GM18909 (cell line): ENCODE data around the gene F9.
"Not testable (repeated sequence)": the region's sequence is repeated elsewhere in the genome, so short reads cannot be mapped to it uniquely, and the experiment has no call there.

ENCODE experiments used
- ATAC-seq: cut with Tn5 transposase; IDR thresholded peaks from one replicate; pipeline ENCODE4 v1.9.1; 2021; ENCODE audit warnings: mild to moderate bottlenecking; ENCODE audit not compliant: unreplicated experiment, poor library complexity

The F9 gene

DNA sequence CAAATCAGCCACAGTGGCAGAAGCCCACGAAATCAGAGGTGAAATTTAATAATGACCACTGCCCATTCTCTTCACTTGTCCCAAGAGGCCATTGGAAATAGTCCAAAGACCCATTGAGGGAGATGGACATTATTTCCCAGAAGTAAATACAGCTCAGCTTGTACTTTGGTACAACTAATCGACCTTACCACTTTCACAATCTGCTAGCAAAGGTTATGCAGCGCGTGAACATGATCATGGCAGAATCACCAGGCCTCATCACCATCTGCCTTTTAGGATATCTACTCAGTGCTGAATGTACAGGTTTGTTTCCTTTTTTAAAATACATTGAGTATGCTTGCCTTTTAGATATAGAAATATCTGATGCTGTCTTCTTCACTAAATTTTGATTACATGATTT is at the start of gene F9:
F9 (plus strand) TSS at position 190 of the 400 bp plus-strand sequence; CDS start at position 216, 26 bp downstream.
- ATAC-seq, result no peak

DNA sequence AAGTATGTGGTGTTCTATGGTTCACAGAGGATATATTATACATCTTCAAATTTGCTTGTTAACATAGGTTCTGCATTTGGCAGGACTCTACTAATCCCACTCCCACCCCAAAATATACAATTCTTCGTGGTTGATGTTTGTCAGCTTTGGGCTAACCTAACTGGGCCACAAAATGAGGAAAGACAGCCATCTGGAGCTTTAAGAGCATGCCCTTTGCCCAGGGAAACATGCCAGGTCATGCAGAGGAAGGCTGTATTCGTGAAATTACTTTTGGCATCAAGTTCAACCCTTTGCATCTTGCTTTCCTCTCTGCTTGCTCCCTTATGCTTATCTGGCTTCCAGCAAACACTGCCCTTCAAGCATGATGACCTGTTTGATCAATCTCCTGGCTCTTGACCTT is 46.8 kb upstream of the F9 start:
- no peak for ATAC-seq

DNA sequence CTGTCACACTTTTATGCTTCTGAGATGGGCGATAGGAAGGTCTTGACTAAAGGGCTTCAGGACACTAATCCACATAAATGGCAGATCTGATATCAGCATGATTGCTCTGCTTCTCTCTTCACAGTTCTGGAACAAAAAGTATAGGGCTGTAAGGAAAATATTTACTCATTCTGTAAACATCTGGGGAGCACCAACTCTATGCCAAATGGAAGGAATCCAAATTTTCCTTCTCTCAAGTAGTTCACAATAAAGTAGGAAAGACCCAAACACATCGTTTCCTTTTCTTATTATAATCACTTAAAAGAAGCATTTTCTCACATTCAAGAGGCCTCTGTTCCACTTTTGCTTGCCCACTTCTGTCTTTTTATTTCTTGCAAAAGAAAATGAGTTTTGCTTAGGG is 45.9 kb upstream of the F9 start:
- ATAC-seq, result no peak

DNA sequence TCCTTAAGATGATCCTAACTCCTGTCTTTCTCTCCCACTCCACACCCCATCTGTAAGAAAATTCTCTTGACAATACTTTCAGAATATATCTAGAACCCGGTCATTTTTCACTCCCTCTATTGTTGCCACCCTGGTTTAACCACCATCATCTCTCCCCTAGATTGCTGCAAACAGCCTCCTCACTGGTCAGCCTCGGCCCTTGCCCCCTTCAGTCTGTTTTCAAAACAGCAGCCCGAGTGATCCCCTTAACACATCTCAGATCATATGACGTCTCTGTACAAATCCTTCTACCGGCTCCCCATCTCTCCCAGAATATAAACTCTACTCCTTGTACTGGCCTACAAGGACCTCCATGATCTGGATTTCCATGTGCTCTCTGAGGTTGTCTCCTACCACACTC is 35.2 kb upstream of the F9 start:
- no peak for ATAC-seq

DNA sequence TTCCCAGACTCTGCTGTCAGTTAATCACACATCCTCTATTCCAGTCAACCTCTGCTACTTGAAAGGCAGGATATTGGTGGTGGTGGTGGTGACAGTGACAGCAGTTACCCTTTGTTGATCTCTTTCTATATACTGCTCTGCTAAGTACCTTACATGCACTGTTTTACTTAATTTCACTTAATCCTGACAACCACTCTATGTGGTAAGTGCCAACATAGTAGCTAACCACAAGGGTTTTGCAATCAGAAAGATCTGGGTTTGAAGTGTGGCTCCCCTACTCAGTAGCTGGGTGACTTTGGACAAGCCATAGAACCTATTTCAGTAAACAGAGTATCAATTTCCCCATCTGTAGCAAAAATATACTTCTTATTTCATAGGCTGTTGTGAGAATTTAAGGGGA is 24.2 kb upstream of the F9 start:
- no peak for ATAC-seq

DNA sequence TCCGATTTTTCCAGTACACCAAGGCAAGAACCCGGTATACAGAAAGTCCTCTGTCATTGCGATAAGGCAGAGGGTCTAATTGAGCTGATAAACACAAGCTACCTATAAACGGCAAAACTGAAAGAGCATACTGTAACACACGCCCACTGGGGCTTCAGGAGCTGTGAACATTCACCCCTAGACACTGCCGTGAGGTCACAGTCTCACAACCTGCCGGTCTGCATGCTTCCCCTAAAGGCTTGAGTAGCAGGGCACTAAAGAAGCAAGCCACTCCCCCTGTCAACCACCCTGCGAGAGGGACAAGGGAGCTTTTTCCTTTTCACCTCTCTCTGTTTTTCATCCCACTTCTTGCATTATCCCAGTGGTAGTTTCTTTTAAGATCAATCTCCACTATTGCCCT is 22.4 kb upstream of the F9 start:
- no peak for ATAC-seq

DNA sequence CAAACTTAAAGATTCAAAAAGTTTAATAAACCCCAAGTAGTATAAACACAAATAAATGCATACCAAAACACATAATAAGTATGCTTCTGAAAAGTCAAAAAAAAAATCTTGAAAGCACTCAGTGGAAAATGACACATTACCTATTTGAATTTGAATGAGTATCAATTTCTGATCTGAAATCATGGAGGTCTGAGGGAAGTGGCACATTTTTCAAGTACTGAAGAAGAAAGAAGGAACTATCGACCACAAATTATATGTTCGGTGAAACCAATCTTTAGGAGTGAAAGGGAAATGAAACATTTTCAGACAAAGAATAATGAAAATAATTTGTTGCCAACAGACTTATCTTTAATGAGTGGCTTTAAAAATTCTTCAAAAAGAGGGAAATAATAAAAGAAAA is 12.1 kb upstream of the F9 start:
- ATAC-seq, result no peak

DNA sequence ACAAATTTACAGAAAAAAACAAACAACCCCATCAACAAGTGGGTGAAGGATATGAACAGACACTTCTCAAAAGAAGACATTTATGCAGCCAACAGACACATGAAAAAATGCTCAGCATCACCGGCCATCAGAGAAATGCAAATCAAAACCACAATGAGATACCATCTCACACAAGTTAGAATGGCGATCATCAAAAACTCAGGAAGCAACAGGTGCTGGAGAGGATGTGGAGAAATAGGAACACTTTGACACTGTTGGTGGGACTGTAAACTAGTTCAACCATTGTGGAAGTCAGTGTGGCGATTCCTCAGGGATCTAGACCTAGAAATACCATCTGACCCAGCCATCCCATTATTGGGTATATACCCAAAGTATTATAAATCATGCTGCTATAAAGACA is 1.7 kb upstream of the F9 start:
- ATAC-seq, result not testable (repeated sequence)

DNA sequence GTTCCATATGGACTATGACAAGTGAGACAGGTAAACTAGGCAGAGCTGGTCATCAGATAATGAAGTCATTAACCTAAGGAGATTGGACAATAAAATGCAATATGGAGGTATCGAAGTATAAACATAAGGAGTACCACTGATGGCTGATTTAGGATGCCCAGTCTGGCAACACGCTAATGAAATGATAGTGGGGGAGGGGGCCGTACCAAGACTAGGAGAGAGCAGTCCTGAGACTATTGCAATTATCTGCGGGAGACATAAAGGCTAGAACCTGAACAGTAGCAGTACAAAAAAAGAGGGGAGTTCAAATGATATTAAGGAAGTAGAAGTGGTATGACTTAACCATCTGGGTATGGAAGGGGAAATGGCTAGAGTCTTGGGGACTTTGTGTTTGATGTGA is 2.3 kb downstream of the F9 start:
- ATAC-seq, result no peak

DNA sequence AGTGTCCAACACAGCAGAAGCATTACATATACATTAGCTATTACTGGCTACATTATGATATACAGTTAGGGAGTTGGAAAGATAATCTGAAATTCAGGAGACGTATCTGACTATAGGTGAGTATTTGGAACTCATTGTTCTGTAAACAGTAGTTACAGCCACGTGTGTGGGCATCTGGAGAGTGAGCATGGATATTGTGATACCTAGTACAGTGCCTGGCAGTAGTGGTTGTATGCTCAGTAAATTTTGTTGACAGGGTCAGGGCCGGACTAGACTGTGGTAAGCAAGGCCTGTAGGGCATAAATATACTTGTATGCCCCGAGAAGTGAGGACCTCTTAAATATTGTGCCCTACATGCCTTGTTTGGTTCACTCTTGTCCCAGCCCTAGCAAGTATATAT is 2.9 kb downstream of the F9 start:
- ATAC-seq, result no peak

DNA sequence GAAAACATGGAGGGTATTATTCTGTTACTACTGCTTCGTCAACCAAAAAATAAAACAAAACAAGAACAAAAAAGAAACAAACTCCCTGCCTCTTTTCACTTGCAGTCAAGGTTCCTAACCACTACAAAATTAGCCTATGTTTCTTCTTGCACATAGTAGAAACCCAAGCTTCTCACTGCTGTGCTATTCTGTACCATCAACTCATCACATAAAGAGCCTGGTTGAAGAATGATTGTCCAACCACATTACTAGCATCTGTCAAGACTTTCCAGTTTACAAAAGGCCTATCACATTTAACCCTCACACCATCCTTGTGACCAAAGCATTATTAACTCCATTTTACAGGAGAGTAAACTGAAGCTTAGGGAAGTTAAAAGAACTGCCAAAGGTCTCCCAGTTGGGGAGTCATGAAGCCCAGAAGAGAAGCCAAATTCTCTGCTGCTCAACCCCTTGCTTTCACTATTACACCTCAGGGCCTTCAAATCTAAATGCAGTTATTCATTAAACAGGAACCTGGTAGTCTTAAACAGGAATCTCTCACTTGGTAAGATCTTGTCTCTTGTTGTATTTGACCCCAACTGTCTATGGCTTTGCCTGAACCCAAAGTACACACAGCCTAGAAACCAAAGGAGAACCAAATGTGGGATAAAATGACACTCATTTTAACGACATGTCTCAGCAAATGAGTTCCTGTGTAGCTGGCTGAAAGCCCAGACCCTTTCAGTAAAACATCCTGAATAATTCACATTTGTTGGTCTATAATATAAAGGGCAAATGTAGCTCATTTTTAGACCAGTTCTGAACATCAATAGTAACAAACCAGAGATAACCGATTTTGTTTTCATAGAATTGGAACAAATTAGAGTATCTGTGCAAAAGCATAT is 8.6 kb downstream of the F9 start:
- peak; percentile 84 for ATAC-seq

DNA sequence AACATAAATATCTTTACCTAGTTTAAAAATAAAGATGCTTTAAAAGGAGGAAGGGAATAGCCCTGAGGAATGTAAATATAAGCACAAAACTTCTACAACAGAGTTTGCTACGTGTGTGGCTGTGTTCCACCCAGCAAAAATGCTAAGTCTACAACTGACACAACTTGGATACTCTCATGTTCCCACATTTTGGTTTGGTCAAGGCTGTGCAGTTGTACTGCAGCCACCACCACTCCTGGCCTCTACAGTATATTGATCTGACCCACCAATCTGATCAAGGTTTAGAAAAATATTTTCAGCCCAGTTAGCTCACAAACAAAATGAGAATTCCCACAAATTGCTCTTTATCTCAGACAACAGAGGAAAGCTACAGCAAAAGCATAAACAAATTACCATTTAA is 12.1 kb downstream of the F9 start:
- ATAC-seq, result no peak

DNA sequence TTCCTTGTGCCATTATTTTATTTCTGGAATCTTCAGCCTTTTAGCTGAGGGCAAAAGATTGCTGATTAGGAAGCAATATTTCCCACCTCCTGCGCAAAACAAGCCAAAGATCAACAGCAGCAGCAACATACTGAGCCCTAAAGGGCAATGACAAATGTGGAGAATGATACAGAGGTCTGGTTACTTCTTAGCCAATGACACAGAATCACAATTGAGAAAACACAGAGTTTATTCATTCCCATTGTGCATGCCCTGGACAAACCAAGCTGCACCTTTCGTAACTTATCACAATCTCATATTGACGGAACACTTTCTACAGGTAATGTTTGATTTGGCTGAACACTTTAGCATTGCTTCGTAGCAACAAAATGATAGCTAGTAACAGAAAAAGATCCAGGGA is 13.4 kb downstream of the F9 start:
- ATAC-seq, result no peak

DNA sequence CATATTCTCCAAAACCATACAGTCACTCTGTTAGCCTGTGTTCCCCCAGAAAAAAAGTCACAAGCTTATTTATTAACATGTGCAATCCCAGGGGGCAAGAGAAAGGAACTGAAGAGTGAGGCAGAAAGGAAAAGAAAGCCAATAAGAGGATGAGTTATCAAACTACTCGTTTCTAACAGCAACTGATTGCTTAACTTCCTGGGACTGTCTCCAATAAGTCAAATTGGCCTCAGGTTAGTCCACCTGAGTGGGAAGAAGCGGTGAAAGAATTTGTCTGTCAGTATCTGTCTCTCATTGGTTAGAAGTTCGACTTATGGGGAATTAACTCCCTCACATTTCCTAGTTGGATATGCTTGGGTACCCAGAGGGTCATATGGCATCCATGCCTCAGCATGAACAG is 14.1 kb downstream of the F9 start:
- ATAC-seq, result no peak

DNA sequence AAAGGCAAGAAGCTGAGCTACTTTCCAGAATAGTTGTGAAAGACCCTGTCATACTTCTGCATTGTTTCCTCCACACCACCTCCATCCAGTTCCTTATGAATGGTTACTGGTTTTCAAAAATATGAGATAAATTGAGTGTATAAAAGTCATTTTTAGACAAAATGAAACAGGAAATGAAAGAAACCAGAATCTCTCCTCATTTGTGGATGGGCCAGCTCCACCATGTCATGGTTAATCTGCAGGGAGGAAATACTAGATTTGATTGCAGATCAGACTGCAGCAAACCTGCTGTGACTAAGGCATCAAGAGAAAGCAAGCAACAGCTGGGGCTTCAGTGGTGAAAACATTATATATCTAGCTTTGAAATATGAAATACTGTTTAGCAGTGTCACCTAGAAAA is 23.8 kb downstream of the F9 start:
- peak; percentile 30 for ATAC-seq

DNA sequence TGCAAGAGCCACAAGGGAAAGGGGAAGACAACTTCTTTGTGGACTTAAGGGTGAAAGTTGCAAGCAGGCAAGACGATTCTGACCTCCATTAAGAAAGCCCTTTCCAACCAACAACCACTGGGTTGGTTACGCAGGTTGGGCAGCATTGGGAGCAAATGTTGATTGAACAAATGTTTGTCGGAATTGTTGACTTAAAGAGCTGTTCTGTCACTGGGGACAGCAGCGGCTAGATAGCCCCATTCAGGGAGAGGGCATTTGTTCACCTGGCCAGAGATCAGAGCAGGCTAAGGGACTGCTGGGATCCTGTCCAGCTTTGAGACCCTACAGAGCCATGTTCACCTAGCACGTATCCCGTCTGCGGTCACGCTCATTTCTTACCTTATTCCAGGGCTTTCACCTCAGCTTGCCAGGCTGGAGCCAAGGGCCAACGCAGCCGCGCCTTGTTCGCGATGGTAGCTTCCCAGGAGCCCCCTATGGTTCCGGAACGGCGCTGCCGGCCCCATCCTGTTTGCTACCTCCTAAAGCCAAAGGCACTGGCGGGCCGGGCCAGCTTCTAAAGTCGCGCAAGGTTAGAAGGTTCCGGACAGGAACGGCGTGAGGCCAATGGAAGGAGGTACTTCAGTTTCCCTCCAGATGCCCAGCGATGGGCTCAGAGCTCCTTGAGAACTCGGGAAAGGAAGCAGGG is 24.6 kb downstream of the F9 start:
- ATAC-seq, result no peak

DNA sequence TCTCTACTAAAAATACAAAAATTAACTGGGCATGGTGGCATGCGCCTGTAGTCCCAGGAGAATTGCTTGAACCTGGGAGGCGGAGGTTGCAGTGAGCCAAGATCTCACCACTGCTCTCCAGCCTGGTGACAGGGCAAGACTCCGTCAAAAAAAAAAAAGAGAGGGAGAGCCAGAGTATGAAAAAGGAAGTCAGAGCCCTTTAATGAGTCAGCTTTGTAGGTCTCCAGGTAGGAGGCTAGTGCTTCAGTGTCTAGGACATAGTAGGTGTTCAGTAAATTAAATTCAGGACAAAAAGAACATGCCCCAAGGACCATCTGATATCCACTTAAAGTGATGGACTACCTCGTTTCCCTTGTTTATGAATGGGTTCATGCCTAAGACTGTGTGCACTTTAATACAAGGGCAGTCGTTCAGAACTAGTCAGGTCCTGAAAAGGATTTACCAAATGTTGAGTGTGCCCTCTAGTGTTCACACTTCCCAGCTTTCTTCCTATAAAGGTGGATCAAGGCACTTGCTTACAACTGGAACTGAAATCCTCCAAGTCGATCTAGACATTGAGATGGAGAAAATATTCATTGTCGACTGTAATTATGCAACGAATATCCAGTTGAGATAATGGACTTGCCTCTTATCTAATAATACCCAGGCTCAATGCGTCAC is 29.0 kb downstream of the F9 start:
- peak; percentile 85 for ATAC-seq

DNA sequence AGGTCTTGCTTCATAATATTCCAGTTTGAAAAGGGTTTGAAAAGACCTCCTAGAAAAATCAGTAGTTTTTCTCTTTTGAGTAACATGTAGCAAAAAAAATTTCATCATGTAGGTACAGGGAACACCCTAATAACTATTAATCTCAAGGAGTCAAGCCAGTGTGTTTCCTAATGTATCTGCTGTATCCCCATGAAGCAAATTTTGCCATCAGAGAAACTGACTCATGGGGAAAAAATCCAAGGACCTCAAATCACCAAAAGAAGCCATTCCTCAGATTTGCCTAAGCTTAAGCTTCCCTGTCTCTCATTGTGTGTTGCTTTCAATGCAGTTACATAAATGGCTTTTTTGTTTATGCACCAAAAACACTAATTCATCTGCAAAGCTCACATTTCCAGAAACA is 29.7 kb downstream of the F9 start:
- no peak for ATAC-seq

DNA sequence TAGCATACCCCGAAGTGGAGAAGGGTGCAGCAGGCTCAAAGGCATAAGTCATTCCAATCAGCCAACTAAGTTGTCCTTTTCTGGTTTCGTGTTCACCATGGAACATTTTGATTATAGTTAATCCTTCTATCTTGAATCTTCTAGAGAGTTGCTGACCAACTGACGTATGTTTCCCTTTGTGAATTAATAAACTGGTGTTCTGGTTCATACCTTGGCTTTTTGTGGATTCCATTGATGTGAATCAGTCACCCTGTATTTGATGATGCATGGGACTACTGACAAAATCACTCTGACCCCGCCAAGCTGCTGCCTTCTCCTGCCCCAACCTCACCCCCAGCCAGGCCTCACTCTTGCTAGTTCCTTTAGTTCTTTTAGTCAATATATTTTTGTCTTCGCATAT is 32.7 kb downstream of the F9 start:
- no peak for ATAC-seq

DNA sequence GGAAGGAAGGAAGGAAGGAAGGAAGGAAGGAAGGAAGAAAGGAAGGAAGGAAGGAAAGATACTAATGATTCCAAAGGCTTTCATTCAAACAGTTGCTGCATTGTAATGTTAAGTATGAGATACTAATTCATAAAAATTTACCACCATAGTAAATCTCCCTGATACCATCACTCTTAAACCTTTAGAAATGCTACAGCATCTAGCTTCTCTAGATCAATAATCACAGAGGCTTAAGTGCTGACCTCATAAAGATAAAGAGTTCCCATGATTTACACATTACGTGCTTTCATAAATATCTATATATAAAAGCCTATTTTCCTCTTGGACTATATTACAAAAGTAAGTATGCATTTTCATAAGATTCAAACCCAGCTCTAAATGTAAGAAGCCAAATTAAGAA is 36.4 kb downstream of the F9 start:
- ATAC-seq, result no peak

DNA sequence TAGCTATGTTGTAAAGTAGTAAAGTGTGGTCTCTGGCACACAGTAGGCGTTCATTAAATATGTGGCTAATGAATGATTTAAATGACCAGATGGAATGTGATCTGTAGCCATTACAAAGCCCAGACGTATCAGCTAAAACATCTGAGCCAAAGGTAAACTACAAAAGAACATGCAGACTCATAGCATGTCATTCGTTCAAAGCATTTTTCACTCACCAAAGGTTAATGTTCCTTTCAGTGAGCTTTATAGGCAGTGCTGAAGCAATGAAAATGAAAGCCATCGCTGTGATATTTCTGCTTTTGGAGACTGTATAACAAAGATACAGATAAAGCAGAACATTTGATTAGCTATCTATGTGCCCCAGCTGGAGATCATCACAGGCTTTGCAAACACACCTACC is 50.5 kb downstream of the F9 start:
- no peak for ATAC-seq
